Uterus (tissue), 2 donors: ENCODE results near the gene ZNF22.

Experiments
- POLR2A ChIP-seq, 2 donors: fragments of 450-650 bp; IDR thresholded peaks; one replicate each; pipeline ENCODE4 v1.6.1; 2016; ENCODE audit warnings: antibody characterized with exemption in 2 of 2, mild to moderate bottlenecking in 1 of 2, moderate library complexity in 1 of 2
- TF ChIP-seq, protein P1 (sequence below), 4 experiments: fragments of 200-600 bp in 2 of 4; fragments of 450-650 bp in 2 of 4; sonication (generic) in 2 of 4; IDR thresholded peaks; one replicate each; pipeline ENCODE4 v1.5.1; 2016 to 2019; ENCODE audit warnings: antibody characterized with exemption in 4 of 4, mild to moderate bottlenecking in 2 of 4, moderate library complexity in 1 of 4

DNA sequence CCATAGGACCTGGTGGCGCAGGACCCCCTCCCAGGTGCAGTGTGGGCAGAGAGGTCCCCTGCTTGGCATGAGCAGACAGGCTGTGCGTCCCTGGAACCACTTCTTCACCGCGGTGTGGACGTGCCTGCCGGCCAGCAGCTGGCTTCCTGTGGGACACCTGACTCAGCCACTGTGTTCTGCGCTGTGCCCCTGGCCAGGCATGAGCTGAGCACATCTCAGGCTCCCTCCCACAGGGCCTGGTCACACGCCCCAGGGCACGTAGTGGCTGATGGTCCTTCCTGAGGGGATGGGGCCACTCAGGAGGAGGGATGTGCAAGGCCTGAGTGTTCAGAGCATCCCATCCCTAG lies 18.6 kb upstream of the ZNF22 start:
- TF ChIP-seq, protein P1, sequence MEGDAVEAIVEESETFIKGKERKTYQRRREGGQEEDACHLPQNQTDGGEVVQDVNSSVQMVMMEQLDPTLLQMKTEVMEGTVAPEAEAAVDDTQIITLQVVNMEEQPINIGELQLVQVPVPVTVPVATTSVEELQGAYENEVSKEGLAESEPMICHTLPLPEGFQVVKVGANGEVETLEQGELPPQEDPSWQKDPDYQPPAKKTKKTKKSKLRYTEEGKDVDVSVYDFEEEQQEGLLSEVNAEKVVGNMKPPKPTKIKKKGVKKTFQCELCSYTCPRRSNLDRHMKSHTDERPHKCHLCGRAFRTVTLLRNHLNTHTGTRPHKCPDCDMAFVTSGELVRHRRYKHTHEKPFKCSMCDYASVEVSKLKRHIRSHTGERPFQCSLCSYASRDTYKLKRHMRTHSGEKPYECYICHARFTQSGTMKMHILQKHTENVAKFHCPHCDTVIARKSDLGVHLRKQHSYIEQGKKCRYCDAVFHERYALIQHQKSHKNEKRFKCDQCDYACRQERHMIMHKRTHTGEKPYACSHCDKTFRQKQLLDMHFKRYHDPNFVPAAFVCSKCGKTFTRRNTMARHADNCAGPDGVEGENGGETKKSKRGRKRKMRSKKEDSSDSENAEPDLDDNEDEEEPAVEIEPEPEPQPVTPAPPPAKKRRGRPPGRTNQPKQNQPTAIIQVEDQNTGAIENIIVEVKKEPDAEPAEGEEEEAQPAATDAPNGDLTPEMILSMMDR (IDR thresholded peaks at IDR 0.05): no peak
- TF ChIP-seq POLR2A (IDR thresholded peaks at IDR 0.05): no peak
